ENCODE data around the gene TGM5.
"Not testable (repeated sequence)": the region's sequence is repeated elsewhere in the genome, so short reads cannot be mapped to it uniquely, and the experiment has no call there.

Gene TGM5

GRCh38 chr15:43242616-43243015, 24.1 kb downstream of the TGM5 start:
- no peak for DNase-seq

DNA sequence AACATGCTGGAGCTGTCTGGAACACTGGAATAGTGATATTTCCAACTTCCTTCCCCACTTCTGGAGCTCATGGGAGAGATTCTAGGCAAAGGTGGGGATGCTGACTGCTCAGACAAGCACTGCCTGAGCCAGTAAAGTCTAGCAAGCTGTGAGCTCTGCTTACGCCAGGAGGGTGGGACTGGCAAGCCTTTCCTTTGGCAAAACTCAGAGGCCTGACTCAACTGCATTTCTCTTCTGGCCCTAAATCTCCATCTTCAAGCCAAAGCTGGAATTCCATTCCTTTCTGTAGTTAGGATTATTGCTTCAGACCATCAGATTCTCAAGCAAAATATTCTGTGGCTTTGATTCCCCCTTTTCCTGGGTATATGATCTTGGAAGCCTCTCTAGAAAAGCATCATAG, 25.6 kb downstream of the TGM5 start:
- peak in 1 of 2 donors; percentile 30 for DNase-seq

GRCh38 chr15:43239732-43240491, 26.8 kb downstream of the TGM5 start:
- DNase-seq, result no peak

- no peak for DNase-seq
Observed at GRCh38 chr15:43238671-43239131, 28.0 kb downstream of the TGM5 start.

- DNase-seq, result no peak
Observed at GRCh38 chr15:43237842-43238470, 28.8 kb downstream of the TGM5 start.

GRCh38 chr15:43235536-43235935, 31.2 kb downstream of the TGM5 start:
- no peak for DNase-seq

DNA sequence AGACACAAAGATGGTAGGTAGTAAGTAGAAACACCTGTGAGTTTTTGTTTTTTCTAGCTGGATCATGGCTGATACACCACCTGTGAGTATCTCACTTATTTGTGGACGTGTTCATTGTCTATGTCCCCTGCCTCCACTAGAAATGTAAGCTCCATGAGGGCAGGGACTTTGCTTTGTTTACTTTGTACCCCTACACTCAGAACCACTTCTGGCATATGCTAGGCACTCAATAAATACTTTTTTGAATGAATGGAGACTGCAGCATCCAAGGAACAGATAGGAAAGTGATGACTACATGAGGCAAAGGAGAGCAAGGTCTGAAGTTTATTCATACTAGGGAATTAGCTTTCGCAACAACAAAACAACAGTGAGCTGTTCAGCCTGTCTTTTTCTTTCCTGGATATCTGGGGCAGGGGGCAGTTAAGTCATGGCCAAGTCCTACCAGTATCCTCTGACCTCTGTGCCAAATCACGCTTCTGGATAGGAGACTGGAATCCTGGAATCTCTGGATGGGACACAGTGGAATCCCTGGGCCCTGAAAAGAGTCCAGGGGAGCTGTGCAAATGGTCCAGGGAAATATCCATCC, 34.3 kb downstream of the TGM5 start:
- no peak for DNase-seq

DNA sequence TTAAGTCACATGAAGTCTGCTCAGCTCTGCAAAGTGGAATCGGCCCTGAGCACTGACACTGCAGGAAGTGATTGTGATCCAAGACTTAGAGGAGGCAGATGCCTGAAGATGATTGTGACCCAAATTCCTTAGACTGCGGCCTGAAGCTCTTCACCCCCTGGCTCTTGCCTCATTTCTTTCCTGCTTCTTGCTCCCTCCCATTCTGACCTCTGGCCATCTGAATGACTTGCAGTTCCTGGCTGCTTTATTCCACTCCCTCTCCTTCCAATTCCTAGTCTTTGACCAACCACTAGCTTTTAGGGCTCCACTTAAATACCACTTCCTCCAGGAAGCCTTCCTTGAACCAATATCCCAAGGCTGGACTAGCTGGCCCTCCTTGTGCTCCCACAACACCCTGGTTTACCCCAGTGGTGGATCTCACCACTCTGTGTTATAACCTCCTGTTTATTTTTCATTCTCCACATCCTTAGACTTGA, 36.0 kb downstream of the TGM5 start:
- DNase-seq, result no peak

GRCh38 chr15:43229977-43230376, 36.8 kb downstream of the TGM5 start:
- peak; percentile 40 to 45 for DNase-seq

DNA sequence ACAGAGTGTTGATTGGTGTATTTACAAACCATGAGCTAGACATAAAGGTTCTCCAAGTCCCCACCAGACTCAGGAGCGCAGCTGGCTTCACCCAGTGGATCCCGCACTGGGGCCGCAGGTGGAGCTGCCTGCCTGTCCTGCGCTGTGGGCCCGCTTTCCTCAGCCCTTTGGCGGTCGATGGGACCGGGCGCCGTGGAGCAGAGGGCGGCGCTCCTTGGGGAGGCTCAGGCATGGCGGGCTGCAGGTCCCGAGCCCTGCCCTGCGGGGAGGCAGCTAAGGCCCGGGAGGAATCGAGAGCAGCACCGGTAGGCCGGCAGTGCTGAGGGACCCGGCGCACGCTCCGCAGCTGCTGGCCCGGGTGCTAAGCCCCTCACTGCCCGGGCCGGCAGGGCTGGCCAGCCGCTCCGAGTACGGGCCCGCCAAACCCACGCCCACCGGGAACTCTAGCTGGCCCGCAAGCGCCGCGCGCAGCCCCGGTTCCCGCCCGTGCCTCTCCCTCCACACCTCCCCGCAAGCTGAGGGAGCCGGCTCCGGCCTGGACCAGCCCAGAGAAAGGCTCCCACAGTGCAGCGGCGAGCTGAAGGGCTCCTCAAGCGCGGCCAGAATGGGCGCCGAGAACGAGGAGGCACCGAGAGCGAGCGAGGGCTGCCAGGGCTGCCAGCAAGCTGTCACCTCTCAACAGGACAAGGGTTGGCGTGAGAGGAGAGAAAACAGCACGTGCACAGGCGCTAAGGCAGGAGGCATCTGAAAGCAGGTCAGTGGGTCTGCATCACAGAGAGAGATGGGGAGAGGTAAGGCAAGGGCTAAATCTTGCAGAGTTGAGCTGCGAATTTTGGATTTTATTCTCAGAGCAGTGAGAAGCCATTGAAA, 40.1 kb downstream of the TGM5 start:
- DNase-seq, result no peak

DNA sequence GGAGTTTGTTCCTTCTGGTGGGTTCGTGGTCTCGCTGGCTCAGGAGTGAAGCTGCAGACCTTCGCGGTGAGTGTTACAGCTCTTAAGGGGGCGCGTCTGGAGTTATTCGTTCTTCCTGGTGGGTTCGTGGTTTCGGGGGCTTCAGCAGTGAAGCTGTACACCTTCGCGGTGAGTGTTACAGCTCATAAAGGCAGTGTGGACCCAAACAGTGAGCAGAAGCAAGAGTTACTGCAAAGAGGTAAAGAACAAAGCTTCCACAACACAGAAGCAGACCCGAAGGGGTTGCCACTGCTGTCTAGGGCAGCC, 40.8 kb downstream of the TGM5 start:
- DNase-seq, result not testable (repeated sequence)

- peak; percentile 22 to 30 for DNase-seq
Observed at GRCh38 chr15:43225201-43225949, 41.4 kb downstream of the TGM5 start.

DNA sequence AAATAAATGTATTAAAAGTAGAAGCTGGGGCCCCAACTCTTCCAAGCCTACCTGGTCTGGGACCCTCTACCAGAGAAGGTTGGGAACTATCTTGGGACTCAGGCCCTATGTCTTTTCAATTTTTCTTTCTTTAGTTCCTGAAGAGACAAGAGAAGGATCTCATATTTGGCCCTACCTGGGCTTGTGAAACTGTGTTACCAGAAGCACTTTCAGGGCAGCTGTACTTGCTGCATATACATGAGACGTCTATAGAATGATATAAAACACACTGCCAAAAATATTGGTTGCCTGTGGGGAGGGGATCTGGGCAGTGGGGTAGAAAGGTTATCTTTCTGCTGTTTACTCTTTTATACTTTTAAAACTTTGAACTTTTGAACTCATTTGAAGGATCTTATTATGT, 45.3 kb downstream of the TGM5 start:
- DNase-seq, result no peak

GRCh38 chr15:43220991-43221403, 45.7 kb downstream of the TGM5 start, which contains the start of gene EPB42:
EPB42 (minus strand) TSS chr15:43221018; CDS start chr15:43220825, 193 bp downstream.
- no peak for DNase-seq

- no peak for DNase-seq
Observed at GRCh38 chr15:43219929-43220928, 46.5 kb downstream of the TGM5 start.

DNA sequence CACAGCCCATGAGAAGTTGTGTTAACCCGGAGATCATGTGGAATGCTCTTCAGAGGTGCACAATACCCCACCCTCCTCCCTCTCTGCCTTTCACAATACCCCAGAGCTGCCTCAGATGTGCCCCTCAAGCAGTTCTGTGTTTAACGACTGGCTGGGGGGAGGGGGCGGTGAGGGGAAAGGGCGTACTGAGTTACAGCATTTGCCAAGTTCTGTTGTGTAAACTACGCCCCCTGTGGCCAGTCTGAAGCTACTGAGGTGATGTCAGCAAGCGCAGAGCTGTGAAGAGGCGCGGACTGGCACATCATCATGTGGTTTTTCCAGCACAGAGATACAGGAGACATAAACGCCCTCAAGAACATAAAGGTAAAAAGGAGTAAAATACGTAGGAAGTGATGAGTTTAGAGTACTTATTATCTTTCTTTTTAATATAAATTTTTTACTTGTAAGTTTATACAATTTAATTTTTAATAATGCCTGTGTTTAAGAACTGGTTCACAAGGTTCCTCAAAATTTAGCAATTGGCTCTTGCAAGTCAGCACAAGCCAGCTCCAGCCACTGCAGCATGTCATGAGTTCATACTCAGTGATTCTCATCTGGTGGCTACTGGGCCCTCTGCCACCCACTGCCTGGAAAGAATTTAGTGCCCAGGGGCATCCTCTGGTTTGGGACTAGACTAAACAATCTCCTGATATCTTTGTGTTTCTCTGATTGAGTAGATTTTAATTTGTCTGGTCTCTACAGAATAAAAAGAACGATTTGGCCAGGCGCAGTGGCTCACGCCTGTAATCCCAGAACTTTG, 47.6 kb downstream of the TGM5 start:
- DNase-seq, result no peak

DNA sequence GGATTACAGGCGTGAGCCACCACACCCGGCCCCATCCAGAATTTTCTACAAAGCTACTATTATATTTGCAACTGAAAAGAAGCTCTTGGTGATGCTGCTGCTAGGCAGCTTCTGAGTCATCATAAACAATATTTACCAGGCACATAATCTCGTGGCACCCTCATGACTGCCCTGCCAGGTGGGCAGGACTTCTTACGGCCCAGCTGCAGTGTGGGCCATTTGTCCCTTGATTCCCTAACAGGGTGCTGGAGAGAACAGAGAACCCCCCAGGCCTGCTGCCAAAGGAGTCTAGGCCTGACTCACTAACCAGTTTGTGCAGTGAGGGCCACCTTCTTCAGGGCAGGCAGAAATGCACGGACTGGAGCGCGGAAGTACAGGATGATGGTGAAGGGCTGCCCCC, 50.8 kb downstream of the TGM5 start:
- no peak for DNase-seq

GRCh38 chr15:43214592-43215295, 52.0 kb downstream of the TGM5 start:
- DNase-seq, result no peak

DNA sequence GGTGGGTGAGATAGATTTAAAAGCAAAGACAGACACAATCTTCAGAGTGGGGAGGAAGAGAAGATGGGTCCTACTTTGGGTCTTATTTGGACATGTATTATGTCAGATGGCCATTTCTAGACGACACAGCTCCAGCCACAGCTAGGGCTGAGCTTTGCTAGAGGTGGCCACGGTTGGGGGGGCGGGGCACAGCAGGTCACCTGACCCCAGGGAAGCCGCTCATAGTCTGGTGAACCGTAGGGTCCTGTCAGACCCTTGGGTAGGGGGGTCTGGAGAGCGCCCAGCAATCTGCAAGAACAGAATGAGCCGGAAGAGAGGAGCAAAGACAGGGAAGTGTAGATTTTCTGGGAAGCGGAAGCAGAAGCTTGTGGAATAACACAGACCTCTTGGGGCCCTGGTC, 52.6 kb downstream of the TGM5 start:
- no peak for DNase-seq

Measured in hippocampal formation (tissue), 2 donors.